ENCODE results near the gene ZBTB20.

ZBTB20 gene

GRCh38 chr3:114716126-114716525 lies 431.0 kb downstream of the ZBTB20 start:
- WGBS, 2 experiments (ENCODE audit: insufficient coverage in 2 of 2) = 89 to 96% methylated on average over 3 to 4 of the region's 5 CpGs
- Histone ChIP-seq H3K4me3 (ENCODE audit: extremely low read depth, insufficient read depth, low read length, poor library complexity, severe bottlenecking) (no peak overlapping the region), H3K36me3 (ENCODE audit: control insufficient read depth, insufficient read depth, low read length) (no peaks in the 10 kb centered on the region), H3K4me1 (ENCODE audit: control insufficient read depth, insufficient read depth, low read length, poor library complexity, severe bottlenecking) (no peaks in the 10 kb centered on the region), H3K27ac (ENCODE audit: low read depth, low read length, severe bottlenecking) (no peak overlapping the region), H3K9me3 (ENCODE audit: control insufficient read depth, low read length) (no peaks in the 10 kb centered on the region)

- Histone ChIP-seq H3K9me3 (ENCODE audit: control insufficient read depth, low read length) (no peaks in the 10 kb centered on the region), H3K4me1 (ENCODE audit: control insufficient read depth, insufficient read depth, low read length, poor library complexity, severe bottlenecking) (no peaks in the 10 kb centered on the region), H3K4me3 (ENCODE audit: extremely low read depth, insufficient read depth, low read length, poor library complexity, severe bottlenecking) (no peak overlapping the region), H3K27ac (ENCODE audit: low read depth, low read length, severe bottlenecking) (no peak overlapping the region), H3K36me3 (ENCODE audit: control insufficient read depth, insufficient read depth, low read length) (no peaks in the 10 kb centered on the region)
- 85 to 100% methylated on average over 1 to 2 of the region's 7 CpGs for WGBS, 2 experiments (ENCODE audit: insufficient coverage in 2 of 2)
Observed at GRCh38 chr3:114714957-114715460, 432.1 kb downstream of the ZBTB20 start.

GRCh38 chr3:114714237-114714636 lies 432.9 kb downstream of the ZBTB20 start:
- H3K9me3 ChIP-seq (ENCODE audit: control insufficient read depth, low read length) = no peaks in the 10 kb centered on the region
- WGBS, 2 experiments (ENCODE audit: insufficient coverage in 2 of 2) = 85 to 86% methylated on average over 1 to 2 of the region's 2 CpGs
- no peak overlapping the region for H3K27ac ChIP-seq (ENCODE audit: low read depth, low read length, severe bottlenecking)
- no peak overlapping the region for H3K4me3 ChIP-seq (ENCODE audit: extremely low read depth, insufficient read depth, low read length, poor library complexity, severe bottlenecking)
- no peaks in the 10 kb centered on the region for H3K36me3 ChIP-seq (ENCODE audit: control insufficient read depth, insufficient read depth, low read length)
- H3K4me1 ChIP-seq (ENCODE audit: control insufficient read depth, insufficient read depth, low read length, poor library complexity, severe bottlenecking) = no peaks in the 10 kb centered on the region

GRCh38 chr3:114712728-114713492 lies 434.2 kb downstream of the ZBTB20 start:
- H3K36me3 ChIP-seq (ENCODE audit: control insufficient read depth, insufficient read depth, low read length) = no peaks in the 10 kb centered on the region
- no peak overlapping the region for H3K4me3 ChIP-seq (ENCODE audit: extremely low read depth, insufficient read depth, low read length, poor library complexity, severe bottlenecking)
- no peaks in the 10 kb centered on the region for H3K9me3 ChIP-seq (ENCODE audit: control insufficient read depth, low read length)
- H3K27ac ChIP-seq (ENCODE audit: low read depth, low read length, severe bottlenecking) = no peak overlapping the region
- WGBS, 2 experiments (ENCODE audit: insufficient coverage in 2 of 2) = 93 to 100% methylated on average over 3 to 4 of the region's 9 CpGs
- H3K4me1 ChIP-seq (ENCODE audit: control insufficient read depth, insufficient read depth, low read length, poor library complexity, severe bottlenecking) = no peaks in the 10 kb centered on the region

GRCh38 chr3:114711321-114711886 lies 435.7 kb downstream of the ZBTB20 start:
- no peak overlapping the region for H3K27ac ChIP-seq (ENCODE audit: low read depth, low read length, severe bottlenecking)
- H3K4me1 ChIP-seq (ENCODE audit: control insufficient read depth, insufficient read depth, low read length, poor library complexity, severe bottlenecking) = peaks cover 9% of the 10 kb centered on the region
- WGBS, 2 experiments (ENCODE audit: insufficient coverage in 2 of 2) = 80% methylated on average over 1 of the region's 2 CpGs; no CpG with 5 or more reads in 1 of the 2 experiments
- no peaks in the 10 kb centered on the region for H3K36me3 ChIP-seq (ENCODE audit: control insufficient read depth, insufficient read depth, low read length)
- H3K9me3 ChIP-seq (ENCODE audit: control insufficient read depth, low read length) = no peaks in the 10 kb centered on the region
- H3K4me3 ChIP-seq (ENCODE audit: extremely low read depth, insufficient read depth, low read length, poor library complexity, severe bottlenecking) = no peak overlapping the region

GRCh38 chr3:114709102-114709501 lies 438.0 kb downstream of the ZBTB20 start:
- Histone ChIP-seq H3K4me1 (ENCODE audit: control insufficient read depth, insufficient read depth, low read length, poor library complexity, severe bottlenecking) (peaks cover 20% of the 10 kb centered on the region), H3K4me3 (ENCODE audit: extremely low read depth, insufficient read depth, low read length, poor library complexity, severe bottlenecking) (no peak overlapping the region), H3K9me3 (ENCODE audit: control insufficient read depth, low read length) (no peaks in the 10 kb centered on the region), H3K27ac (ENCODE audit: low read depth, low read length, severe bottlenecking) (no peak overlapping the region), H3K36me3 (ENCODE audit: control insufficient read depth, insufficient read depth, low read length) (no peaks in the 10 kb centered on the region)
- WGBS, 2 experiments (ENCODE audit: insufficient coverage in 2 of 2) = 83% methylated on average over 1 of the region's 1 CpG; no CpG with 5 or more reads in 1 of the 2 experiments

GRCh38 chr3:114707252-114707860 lies 439.7 kb downstream of the ZBTB20 start:
- H3K4me1 ChIP-seq (ENCODE audit: control insufficient read depth, insufficient read depth, low read length, poor library complexity, severe bottlenecking) = peaks cover 20% of the 10 kb centered on the region
- H3K9me3 ChIP-seq (ENCODE audit: control insufficient read depth, low read length) = no peaks in the 10 kb centered on the region
- no peaks in the 10 kb centered on the region for H3K36me3 ChIP-seq (ENCODE audit: control insufficient read depth, insufficient read depth, low read length)
- no peak overlapping the region for H3K4me3 ChIP-seq (ENCODE audit: extremely low read depth, insufficient read depth, low read length, poor library complexity, severe bottlenecking)
- 90% methylated on average over 2 of the region's 4 CpGs; no CpG with 5 or more reads in 1 of the 2 experiments for WGBS, 2 experiments (ENCODE audit: insufficient coverage in 2 of 2)
- H3K27ac ChIP-seq (ENCODE audit: low read depth, low read length, severe bottlenecking) = no peak overlapping the region

GRCh38 chr3:114706591-114707232 lies 440.4 kb downstream of the ZBTB20 start:
- Histone ChIP-seq H3K36me3 (ENCODE audit: control insufficient read depth, insufficient read depth, low read length) (no peaks in the 10 kb centered on the region), H3K9me3 (ENCODE audit: control insufficient read depth, low read length) (no peaks in the 10 kb centered on the region), H3K4me3 (ENCODE audit: extremely low read depth, insufficient read depth, low read length, poor library complexity, severe bottlenecking) (no peak overlapping the region), H3K4me1 (ENCODE audit: control insufficient read depth, insufficient read depth, low read length, poor library complexity, severe bottlenecking) (peaks cover 20% of the 10 kb centered on the region), H3K27ac (ENCODE audit: low read depth, low read length, severe bottlenecking) (no peak overlapping the region)
- 57 to 80% methylated on average over 1 to 2 of the region's 3 CpGs for WGBS, 2 experiments (ENCODE audit: insufficient coverage in 2 of 2)

GRCh38 chr3:114700637-114701234 lies 446.4 kb downstream of the ZBTB20 start:
- WGBS, 2 experiments (ENCODE audit: insufficient coverage in 2 of 2) = no CpG with 5 or more reads among the region's 1 CpG
- Histone ChIP-seq H3K36me3 (ENCODE audit: control insufficient read depth, insufficient read depth, low read length) (no peaks in the 10 kb centered on the region), H3K4me1 (ENCODE audit: control insufficient read depth, insufficient read depth, low read length, poor library complexity, severe bottlenecking) (peaks cover 6% of the 10 kb centered on the region)

More at GRCh38 chr3:114700637-114701234, 446.4 kb downstream of the ZBTB20 start:
- Histone ChIP-seq H3K27ac (ENCODE audit: low read depth, low read length, severe bottlenecking) (no peak overlapping the region), H3K9me3 (ENCODE audit: control insufficient read depth, low read length) (no peaks in the 10 kb centered on the region), H3K4me3 (ENCODE audit: extremely low read depth, insufficient read depth, low read length, poor library complexity, severe bottlenecking) (no peak overlapping the region)
